SIG-M5 (cell line): Measurements from ENCODE around the gene EFCAB5.
"Not testable (repeated sequence)": the region's sequence is repeated elsewhere in the genome, so short reads cannot be mapped to it uniquely, and the experiment has no call there.

Source experiments
- DNase-seq: peaks from one replicate; lab custom pipeline; 2025; lab: John Stamatoyannopoulos, UW

The EFCAB5 gene

DNA sequence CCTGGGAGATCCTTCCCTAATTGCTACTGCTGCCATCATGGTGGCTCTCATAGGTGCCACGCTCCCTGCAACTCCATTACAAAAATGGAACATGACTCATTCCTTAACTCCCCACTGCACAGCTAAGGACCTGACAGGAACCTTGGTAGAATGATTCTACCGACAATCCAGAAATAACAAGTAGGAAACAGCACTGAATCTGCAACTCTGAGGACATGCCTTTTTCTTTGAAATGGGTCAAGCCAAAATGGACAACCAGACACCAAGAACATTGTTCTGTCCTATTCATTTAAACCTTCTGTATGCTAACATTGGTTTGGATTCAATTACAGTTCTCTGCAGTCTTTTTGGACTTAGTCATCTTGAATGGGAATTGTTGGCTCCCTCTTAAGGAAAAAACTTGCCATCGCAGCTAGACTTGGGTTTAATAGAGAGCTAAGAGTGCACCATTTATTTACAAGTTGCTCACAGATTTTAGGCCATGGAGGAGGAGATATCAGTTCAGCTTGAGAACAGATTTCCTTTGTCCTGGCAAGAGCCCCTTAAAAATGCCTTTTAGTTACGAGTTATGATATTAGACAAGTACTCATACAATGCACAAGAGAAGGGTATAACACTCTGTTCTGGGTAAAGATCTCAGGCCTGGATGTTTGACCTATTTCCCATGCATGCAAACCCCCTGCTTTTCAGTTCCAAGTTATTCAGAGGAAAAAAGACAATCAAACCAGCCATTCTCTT is 154.2 kb downstream of the EFCAB5 start:
- DNase-seq: no peak

GRCh38 chr17:30101686-30102390 is 160.4 kb downstream of the EFCAB5 start:
- DNase-seq: no peak

DNA sequence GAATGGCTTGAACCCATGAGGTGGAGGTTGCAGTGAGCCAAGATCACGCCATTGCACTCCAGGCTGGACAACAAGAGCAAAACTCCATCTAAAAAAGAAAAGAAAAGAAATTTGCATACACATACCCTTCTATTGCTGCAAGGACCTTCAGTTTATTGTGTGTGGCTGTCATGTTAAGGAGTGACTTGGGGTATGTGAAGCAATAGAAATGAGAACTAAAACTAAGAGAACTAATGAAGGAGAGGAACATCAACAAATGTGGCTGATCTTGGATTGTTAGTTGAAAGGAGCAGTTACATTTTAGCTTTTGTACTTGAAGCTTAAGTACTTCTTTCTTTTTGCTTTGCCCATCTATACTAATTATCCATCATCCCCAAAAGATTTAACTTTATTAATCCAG is 162.5 kb downstream of the EFCAB5 start:
- DNase-seq: no peak

DNA sequence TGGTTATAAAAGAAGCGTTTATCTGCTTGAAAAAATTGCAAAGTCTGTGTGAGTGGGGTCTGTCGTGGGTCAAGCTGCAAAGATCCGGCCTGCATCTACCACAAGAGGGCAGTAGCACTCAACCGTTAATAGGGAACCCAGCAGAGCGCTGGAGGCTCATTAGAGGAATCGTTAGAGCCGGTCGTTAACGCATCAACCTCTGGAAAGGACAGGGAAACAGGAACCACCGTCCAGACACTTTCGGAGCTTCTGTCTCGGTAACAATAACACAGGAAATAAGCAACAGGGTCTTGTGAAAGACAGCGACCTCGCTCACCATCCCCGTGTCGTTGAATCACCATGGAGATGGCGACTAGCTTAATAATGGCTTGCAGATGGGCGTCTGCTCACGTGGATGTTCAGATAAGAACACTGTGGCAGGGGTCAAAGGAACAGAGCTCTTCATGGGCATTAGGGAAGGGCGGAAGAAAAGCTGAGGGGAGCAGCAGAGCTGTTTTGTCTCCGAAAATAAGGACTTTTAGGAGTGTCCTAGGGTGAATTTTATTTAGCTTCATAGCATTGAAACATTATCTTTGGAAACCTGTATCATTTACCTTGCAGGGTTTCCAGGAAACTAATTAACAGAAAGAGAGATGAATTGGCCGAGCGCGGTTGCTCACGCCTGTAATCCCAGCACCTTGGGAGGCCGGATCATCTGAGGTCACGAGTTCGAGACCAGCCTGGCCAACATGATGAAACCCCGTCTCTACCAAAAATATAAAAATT is 163.3 kb downstream of the EFCAB5 start:
- peak; percentile 99 for DNase-seq

DNA sequence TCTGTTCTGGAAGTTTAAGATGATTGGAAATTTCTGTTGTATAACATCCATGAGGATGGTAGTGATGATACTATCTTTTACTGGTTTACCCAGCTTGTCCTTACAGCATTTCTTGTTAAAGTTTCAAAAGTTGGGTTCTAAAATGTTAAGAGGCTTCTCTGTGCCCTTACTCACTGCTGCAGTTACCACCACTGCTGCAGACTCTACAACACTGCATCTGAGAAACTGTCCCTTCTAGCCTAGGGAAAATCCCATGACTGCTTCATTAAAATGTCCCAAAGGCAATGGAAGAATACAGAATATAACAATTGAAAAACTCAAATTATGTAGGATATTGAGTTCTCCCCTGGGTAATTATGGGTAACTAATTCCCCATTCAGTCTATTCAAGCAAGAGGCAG is 171.4 kb downstream of the EFCAB5 start:
- DNase-seq: no peak

GRCh38 chr17:30113213-30113612 is 171.8 kb downstream of the EFCAB5 start:
- no peak for DNase-seq

DNA sequence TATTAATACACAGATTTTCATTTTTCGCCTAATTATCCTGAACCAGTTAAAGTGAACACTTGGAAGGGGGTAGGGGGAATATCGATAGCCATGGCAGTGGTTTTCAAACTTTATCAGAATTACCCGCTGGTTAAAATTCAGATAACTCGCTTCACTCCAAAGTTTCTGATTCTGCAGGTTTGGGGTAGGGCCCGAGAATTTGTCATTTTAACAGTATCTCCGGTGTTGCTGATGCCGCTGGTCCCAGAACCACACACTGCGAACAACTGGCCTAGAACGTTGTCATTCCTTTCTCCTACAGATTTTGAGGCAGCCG is 174.9 kb downstream of the EFCAB5 start:
- no peak for DNase-seq

GRCh38 chr17:30116661-30117551 is 175.5 kb downstream of the EFCAB5 start, which contains the start of gene NSRP1:
TSS of gene NSRP1 (plus strand) at chr17:30116816. CDS start at chr17:30116844, 28 bp downstream.
- peak; percentile 70 for DNase-seq

DNA sequence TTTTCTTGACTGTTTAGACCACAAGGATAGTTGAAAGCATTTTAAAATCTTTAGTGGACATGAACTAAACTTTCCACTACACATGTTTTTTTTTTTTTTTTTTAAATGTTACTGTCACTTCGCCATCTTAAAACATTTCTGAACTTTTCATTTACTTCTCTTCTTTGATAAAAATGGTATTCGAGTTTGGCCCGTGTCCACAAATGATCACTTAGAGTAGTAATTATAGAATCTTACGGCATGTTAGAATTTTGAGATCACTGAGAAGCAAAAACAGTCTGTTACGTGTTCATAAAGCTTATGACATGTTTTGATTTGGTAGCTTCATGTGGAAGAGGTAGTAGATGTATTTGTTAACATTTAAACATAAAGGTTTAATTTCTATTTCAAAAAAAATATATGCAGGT is 176.2 kb downstream of the EFCAB5 start:
- DNase-seq: no peak

GRCh38 chr17:30118635-30119034 is 177.2 kb downstream of the EFCAB5 start:
- not testable (repeated sequence) for DNase-seq

- no peak for DNase-seq
Measured at GRCh38 chr17:30124273-30124796, 182.9 kb downstream of the EFCAB5 start.

GRCh38 chr17:30130121-30130520 is 188.7 kb downstream of the EFCAB5 start:
- no peak for DNase-seq

GRCh38 chr17:30132615-30133014 is 191.2 kb downstream of the EFCAB5 start:
- no peak for DNase-seq

DNA sequence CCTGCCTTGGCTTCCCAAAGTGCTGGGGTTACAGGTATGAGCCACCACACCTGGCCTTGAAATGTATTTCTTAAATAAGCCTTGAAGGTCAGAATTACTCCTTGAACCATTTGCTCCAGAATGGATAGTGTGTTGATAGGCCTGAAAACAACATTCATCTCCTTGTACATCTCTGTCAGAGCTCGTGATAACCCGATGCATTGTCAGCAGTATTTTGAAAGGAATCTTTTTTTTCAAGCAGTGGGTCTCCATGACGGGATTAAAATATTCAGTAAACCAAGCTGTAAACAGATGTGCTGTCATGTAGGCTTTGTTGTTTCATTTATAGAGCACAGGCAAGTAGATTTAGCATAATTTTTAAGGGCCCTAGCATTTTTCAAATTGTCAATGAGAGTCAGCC is 191.8 kb downstream of the EFCAB5 start:
- no peak for DNase-seq

DNA sequence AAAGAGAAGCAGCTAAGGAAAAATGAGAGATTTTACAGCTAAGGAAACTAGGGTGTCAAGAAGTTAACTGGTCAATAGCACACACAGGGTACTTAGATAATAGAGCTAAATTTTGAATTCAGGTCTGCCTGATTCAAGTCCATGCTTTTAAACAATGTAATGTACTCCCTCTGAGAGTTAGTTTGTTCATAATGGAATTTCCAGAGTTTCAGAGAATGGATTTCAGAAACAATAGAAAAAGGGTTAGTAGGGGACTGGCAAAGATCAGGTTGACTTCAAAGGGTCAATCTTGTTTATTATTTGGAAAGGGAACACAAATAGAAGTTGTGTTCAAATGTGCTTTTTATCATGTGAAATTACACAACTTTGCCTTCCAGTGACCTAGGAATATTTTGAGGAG is 193.1 kb downstream of the EFCAB5 start:
- DNase-seq: no peak

DNA sequence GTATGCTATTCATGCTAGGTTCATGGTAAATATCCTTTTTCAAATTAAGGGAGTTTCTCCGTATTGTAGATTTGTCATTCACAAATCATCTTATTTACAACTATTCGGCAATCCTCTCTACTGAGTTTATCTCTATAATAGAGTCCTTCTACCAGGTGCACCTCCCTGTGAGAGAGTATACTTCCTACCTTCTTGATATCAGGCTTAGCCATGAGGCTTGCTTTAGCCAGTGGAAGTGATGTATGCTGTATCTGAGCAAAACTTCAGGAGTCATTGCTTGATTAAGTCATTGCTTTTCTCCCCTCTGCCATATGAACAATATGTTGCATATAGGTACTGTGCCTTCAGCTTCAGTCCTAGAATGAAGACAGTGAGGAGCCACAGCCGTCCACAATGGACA is 195.7 kb downstream of the EFCAB5 start:
- no peak for DNase-seq

- not testable (repeated sequence) for DNase-seq
Measured at GRCh38 chr17:30147860-30148259, 206.4 kb downstream of the EFCAB5 start.

DNA sequence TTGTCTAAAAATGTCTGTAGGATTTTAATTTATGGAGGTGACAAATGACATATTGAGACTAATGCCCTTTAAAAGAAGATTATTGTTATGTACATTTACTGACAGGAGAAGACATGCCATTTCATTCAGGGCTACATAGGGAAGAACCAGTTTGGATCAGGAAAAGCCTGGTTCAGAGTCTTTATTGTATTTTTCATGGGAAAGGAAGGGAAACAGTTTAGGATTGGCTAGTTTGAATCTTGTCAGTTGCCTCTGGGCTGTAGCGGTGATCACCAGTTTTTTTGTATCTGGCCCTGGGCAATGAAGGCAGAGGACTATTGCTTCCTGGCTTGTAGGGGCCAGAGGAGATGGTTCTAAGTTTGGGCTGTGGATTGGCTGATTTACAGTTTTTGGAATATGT is 206.9 kb downstream of the EFCAB5 start:
- no peak for DNase-seq

DNA sequence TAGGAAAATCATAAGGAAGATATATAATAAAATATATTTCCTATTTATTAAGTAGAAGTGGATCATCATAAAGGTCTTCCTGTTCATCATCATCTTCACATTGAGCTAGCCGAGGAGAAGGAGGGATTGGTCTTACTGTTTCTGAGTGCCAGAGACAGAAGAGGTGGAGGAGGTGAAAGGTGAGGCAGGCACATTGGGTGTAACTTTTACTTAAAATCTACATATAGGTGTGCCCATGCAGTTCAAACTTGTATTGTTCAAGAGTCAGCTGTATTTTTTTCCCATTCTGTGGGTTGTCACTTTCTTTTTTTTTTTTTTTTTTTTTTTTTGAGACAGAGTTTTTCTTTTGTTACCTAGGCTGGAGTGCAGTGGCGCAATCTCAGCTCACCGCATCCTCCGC is 210.0 kb downstream of the EFCAB5 start:
- DNase-seq: no peak

DNA sequence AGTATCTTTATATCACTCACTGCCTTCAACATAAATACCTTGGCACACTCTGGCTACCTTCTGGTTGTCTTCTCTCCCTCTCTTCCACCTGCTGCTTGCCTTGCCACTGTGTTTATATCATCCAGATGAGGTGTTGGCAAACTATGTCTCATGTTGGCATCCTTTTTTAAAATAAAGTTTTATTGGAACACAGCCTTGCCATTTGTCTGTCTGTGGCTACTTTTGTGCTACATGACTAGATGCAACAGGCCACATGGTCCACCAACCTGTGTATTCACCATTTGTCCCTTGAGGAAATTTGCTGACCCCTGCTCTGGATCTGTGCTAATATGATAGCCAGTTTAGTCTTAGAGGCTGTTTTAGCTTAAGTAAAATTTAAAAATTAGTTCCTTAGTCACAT is 212.0 kb downstream of the EFCAB5 start:
- DNase-seq: no peak

GRCh38 chr17:30155389-30155788 is 214.0 kb downstream of the EFCAB5 start:
- no peak for DNase-seq
